ENCODE data around the gene CLIP4. TPM values are rescaled to one million over a fixed set of nuclear protein-coding genes. Genes with fewer than 3 reads are reported as not detected.

CLIP4 gene
- total RNA-seq, 1 donor from 2014 or later = 32.8 TPM

DNA sequence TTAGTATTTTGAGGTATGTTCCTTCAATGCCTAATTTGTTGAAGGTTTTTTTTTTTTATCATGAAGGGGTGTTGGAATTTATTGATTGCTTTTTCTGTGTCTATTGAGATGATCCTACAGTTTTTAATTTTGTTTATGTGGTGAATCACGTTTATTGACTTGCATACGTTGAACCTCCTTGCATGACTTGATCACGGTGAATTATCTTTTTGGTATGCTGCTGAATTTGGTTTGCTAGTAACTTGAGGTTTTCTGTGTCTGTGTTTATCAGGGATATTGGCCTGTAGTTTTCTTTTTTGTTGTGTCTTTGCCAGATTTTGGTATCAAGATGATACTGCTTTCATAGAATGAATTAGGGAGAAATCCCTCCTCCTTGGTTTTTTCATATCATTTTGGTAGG is 23.9 kb downstream of the CLIP4 start:
- DNase-seq (ENCODE audit: low spot score) = no peak

DNA sequence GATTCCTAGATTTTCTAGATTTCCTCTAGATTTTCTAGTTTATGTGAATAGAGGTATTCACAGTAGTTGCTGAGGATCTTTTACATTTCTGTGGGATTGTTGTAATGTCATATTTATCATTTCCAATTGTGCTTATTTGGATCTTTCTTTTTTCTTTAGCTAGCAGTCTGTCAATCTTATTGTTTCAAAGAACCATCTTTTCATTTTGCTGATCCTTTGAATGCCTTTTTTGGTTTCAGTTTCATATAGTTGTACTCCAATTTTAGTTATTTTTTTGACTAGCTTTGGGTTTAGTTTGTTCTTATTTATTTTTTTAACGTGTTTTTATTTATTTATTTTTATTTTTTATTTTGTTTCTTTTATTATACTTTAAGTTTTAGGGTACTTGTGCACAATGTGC is 24.5 kb downstream of the CLIP4 start:
- DNase-seq (ENCODE audit: low spot score) = no peak

DNA sequence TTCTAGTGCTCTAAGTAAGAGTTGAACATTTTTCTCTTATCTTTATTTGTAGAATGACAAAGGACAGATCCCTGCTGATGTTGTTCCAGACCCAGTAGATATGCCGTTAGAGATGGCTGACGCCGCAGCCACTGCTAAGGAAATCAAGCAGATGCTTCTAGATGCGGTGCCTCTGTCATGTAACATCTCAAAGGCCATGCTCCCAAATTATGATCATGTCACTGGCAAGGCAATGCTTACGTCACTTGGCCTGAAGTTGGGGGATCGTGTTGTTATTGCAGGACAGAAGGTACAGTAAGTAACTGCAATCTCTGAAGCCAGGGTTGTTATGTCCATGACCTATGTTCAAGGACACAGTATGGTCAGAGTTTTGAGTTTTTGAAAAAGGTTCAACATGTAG is 28.4 kb downstream of the CLIP4 start:
- DNase-seq (ENCODE audit: low spot score) = no peak

DNA sequence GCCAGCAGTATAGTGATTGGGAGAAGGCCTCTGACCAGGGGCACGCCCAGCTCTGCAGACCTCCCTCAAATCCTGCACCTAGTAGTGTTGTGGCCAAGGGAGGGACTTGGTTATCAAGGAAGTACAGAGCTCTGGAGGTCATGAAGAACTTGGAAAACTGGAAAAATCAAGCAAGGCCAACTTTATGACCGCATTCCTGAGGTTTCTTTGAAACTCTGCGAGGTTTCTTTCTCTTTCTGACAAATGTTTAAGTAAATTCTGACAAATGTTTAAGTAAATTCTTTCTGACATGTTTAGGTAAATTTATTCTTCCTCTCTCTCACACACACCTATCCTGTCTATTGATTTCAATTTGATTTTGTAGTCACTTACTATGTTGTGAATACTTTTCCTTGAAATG is 31.0 kb downstream of the CLIP4 start:
- no peak for DNase-seq (ENCODE audit: low spot score)

DNA sequence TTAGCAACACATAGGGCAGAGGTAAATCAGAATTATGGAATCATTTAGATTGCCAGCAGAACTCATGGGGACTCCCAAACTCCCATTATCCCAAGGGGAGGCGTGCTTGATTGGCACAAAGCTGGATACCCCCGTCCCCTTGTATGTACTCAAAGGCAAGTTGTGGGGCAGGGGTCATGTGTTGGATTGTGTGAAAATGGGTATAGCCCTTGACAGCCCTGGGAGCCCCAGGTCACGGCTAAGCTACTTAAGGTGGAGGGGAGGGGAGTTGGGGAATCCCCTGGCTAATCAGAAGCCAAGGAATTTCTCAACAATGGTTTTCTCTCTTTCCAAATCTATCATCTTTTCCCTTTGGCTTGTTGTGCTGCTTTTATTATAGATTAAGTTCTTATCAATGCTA is 32.7 kb downstream of the CLIP4 start:
- no peak for DNase-seq (ENCODE audit: low spot score)

DNA sequence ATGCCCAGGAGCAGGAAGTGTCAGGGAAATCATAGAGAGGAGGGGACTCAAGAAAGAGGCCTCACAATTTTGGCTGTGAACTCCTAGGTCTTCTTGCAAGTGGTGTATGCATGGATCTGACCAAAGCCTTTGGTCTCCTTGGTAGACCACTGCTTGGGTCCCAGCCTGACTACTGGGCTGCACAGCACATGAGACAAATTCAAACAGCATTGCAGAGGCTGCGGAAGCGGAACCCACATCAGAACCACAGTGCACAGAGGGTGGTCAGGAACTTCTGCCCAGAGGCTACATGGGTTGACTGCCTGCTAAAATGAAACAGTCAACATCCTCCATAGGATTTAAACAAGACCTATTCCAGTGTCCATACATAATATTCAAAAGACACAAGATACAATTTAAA is 39.4 kb downstream of the CLIP4 start:
- no peak for DNase-seq (ENCODE audit: low spot score)

DNA sequence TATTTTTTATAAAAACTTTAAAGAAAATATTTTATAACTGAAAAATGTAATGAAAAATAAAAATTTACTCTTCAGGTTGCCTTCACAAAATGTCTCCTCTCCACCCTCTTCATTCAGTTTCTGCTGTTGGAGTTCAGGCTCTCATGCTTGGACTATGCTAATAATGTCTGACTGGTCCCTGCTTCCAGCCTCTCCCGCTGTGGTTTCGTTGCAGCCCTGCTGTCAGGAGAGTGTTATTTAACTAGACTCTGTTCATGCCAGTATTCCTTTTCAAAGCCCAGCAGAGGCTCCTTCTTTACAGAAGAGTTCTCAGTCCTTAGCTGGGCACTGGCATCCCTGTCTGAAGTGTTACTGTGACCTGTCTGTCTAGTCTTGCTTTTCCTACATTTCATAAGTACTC is 40.4 kb downstream of the CLIP4 start:
- DNase-seq (ENCODE audit: low spot score) = no peak

DNA sequence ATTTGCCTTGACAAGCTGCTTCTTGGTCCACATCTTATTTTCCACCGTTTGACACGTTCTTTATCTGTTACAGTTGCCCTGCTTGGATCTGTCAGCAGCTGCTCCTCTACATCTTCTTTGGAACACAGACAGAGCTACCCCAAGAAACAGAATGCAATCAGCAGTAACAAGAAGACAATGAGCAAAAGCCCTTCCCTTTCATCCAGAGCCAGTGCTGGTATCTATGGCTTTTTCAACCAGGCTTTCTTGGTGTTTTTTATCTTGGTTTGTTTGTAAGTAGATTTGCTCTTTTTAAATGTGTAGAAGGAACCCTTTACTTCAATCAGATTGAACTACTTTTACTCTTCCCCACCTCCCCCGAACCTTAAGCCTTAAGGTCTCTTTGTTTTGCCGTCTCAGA is 41.9 kb downstream of the CLIP4 start:
- no peak for DNase-seq (ENCODE audit: low spot score)

DNA sequence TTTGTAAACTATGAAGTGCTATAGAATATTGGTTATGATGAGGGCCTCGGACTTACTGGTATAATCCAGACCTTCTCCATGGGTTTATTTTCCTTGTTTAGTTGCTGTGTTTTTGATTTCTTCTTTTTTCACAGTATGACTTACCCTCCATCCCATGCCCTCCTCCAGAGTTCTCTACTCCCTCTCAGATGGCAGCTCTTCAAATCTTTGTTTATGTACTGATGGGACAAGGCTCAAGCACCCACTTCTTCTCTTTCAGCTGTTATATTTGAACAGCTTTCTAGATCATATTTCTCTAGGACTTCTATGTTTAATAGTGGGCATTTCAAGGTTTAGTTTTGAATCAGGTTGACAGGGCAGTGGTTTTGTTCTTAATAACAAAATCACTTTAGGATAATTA is 43.9 kb downstream of the CLIP4 start:
- DNase-seq (ENCODE audit: low spot score) = no peak

DNA sequence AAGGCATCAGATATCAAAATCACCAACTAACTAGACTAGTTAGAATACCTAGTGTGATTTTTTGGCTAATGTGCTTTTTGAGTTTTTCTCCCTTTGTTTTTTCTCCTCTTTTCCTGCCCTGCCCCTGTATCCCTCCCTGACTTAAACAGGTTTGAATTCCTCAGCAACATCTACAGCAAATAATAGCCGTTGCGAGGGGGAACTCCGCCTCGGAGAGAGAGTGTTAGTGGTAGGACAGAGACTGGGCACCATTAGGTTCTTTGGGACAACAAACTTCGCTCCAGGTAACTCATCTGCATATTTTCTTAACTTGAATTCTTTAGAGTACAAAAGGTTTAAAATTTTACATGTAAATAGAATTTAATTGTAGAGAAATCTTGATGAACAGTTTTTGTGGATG is 45.0 kb downstream of the CLIP4 start:
- DNase-seq (ENCODE audit: low spot score) = no peak

DNA sequence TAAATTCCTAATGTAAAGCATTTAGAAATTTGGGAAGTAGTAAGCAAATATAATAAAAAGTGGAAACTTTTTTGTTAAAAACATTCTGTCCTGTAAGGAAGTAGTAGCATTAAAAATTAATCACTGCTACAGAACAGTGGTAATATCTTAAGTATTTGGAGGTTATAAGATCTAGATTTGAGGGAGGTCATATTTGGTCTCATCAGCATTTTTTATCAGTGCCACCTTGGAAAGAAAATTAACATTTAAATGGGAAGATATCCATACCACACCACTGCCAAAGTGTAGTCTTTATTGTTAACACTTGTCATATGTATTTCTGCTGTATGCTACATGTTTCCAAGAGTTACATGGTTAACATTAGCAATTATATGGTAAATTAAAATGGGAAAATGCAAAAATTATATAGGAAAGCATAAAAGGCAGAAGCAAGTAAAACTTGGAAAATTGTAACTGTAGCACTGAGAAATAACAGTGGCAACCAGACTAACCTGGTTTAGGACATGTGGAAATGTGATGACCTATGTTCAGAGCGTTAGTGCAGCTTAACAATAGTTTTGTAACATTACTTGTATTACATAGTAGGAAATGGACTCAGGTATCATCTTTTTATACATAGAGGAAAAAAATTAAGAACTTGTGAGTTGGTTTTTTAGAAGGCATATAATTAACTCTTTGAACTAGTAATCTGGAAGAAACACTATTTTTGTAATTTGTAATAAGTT is 47.2 kb downstream of the CLIP4 start:
- DNase-seq (ENCODE audit: low spot score) = no peak

DNA sequence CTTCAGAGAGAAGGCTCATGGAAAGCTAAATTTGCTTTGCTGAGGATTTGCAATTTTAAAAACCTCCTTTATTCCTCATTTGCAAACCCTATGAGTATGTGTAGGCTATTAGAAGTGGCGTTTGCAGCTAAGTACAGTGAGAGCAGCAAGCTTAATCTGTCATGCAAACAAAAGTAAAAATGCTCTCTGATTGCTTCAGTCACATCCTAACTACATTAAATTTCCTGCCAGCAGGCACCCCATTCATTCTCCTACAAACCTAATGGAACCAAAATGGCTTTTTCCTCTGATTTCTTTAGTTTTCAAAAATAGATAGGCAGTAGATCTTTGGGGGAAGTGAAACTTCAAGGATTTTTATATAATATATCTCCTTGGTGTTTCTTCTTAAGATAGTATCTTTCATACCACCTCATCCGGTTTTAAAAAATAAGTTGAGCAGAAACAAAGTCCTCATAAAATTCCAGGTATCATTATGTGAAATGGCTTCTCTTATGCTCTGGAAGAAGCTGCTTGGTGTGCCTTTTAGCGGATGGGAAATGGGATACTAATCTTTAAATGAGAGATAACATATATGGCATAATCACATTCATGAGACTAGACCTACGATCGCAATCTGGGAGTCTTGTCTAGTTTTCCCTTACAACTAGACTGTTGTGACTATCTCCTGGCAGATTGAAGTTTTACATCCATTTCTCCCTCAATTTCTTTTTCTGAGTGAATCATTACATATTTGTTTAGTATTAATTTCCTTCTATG is 49.1 kb downstream of the CLIP4 start:
- no peak for DNase-seq (ENCODE audit: low spot score)

DNA sequence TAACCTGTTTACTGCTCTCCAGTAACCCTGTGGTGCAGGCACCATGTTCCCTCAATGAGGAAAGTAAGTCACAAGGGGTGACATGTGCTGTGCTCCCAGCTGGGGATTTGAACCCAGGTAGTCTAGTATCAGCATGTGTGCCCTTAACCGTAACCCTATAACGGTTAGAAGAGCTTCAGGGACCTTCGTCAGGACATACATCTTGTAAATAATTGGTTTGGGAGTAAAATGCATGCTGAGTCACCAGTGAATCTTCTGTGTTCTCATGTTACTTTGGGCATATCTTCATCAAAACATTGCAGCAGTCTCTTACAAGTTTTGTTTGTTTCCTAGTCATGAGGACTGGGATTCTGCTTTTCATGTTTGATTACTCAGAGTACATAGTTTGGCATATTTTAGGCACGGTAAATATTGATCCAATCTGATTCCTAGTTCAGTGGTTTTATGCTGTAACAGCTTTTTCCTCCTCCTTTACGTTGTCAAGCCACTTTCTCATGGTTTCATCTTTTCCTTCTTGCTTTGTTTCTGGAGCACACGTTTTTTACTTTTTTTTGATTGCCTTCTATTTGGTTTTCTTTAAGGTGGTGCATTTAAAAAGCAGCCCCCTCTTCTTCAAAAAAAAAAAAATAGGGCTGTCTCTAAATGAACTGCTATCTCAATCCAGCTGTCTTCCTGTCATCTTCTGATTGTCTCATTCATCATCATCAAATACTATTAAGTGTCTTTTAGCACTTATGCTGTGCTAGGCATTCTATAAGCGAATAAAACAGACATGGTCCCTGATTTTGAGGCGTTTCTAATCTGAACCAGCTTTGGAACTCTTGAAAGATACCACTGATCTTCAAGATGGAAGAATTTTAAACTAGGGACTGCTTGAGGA is 50.4 kb downstream of the CLIP4 start:
- no peak for DNase-seq (ENCODE audit: low spot score)

DNA sequence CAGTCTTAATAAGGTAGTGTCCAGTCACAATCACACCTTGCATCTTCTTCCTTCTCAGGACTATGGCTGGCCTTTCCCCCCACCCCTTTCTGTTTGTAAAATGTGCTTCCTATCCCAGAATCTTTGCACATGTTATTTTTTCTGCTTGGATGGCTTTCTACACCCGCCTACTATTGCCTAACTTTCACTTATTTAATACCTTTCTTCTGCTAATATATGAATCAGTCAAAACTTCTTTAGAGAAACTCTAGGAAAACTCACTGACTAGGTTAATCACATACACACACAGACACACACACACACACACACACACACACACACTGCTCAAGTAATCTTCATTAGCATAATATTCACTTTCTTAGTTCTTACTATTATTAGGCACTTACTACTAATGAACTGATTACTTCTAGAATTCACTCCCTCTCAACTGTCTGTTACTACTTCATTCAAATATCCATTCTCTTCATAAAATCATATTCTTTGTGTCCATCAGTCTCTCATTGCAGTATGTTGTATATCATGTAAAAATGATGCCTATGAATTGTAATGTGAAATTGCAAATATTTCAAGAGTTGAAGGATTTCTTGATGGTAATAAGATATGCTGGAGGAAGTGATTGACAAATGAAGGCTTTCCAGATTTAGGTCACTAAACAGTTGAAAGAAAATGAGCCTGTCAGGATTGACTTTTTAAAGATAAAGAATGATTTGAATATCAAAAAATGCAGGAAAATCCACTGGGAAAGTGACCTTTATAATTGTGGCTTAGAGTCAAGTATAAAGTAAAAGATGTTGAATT is 51.2 kb downstream of the CLIP4 start:
- no peak for DNase-seq (ENCODE audit: low spot score)

DNA sequence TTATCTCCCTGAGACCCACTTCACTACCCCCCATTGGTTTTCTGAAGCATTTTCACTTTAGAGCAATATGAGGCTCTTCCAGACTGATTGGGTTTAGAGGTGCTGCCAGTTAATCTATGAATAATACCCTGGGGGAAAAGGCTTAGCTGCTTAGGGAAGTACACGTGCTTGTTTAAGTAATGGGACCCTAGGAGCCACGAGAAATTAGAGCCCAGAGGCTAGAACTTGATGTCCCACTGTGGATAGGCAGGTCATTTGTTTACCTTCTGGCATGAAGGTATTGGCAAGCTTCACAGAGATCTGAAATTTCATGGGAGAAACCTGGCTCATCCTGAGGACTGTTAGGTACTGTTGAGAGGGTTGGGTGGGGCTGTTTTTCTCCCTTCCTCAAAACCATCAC is 59.7 kb downstream of the CLIP4 start:
- no peak for DNase-seq (ENCODE audit: low spot score)

DNA sequence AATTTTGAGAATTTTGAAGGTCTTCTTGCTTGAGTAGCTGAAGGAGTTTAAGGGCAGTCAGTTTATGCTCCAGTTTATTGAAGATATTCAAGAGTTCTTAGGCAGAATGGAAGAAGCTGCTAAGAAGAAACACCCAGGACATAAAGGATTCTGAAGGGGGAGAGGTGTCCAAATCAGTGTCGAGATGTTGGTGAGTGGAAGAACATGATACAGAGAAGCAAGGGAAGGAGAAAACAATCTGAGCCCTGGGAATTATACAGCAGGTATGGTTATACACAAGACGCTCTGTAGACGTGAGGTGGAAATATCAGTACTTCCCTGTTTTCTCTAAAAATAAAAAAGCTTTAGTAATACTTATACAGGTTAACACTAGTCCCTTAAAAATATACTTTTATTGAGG is 60.1 kb downstream of the CLIP4 start:
- DNase-seq (ENCODE audit: low spot score) = no peak

DNA sequence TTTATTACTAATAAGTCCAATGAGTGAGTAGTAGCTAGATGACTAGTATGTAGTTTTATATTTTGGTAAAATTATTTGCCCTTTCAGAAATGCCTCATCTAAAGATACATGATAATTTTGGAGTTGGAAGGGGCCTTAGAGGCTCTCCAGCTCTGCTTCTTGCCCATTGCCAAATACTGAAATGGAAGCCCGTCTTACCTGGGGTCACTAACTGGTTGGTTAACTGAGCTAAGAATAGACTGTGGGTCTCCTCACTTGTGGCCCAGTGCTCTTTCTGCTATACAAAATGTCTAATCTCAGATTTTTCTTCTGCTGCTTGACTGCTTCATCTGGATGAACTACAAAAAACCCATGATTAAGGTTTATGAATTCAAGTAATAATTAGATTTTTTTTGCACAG is 67.1 kb downstream of the CLIP4 start:
- no peak for DNase-seq (ENCODE audit: low spot score)

DNA sequence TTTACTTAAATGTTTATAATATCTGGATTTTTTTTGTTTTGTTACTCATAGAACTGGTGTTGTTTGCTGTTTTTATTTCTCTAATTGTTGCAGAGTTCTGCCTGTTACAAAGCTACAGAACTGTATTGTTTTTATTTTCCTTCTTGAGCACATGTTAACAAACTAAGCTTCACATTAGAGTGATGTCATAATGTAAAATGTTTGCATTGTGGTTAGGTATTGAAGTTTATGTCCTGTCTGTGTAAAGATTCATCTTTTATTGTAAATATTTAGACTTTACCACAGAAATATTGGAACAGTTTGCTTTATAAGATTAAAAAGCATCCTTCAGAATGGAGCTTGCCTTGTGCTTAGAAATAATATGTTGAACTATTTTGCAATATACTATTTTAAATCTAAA is 67.7 kb downstream of the CLIP4 start:
- DNase-seq (ENCODE audit: low spot score) = no peak

DNA sequence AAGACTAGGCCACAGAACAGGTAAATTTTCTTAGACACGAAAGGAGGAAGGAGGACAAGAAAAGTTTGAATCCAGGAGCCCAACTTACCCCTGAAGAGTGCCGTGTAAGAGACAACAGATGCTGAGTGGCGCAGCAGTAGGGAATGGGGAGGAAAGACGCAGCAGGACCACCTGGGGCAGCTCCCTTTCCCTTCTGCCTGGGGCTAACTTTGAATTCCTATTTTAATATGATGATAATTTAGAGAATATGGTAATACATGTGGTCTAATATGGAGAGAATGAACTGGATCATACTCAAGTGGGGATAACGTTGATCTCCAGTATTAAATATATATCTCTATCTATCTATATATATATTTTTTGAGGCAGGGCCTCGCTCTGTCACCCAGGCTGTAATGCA is 69.3 kb downstream of the CLIP4 start:
- DNase-seq (ENCODE audit: low spot score) = no peak

DNA sequence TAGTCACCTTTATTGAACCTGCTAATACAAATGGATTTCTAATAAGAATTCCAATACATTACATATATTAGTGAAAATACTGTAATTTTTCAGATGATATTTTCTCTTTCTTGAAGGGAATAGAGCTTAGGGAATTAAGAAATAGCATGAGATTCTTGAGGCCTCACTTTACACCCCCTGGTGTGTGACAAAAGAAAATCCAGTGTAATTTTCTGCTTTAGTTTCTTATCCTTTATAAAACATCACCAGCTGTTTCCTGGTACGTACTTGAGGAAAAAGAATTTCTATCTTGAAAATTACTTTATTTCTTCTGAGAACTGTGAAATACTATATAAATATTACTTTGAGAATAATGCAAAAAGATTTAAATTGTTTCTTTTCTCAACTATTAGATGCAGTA is 71.6 kb downstream of the CLIP4 start:
- no peak for DNase-seq (ENCODE audit: low spot score)

DNA sequence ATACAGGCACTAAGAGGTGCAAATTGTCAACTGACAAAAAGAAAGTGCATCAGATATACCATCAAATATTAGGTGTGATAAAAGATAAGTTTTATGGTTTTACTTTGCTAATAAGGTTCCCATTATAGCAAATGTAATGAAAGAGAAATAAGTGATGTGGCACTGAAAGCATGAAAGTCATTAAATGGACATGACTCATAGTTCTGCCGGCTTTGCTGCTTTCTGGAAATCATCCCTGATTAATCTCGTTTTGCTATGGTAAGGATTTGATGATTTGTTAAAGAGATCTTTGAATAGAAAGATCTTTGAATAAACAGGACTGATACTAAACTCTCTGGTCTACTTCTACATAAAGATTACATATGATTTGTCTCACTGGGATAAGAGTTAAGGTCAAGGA is 72.7 kb downstream of the CLIP4 start:
- no peak for DNase-seq (ENCODE audit: low spot score)

DNA sequence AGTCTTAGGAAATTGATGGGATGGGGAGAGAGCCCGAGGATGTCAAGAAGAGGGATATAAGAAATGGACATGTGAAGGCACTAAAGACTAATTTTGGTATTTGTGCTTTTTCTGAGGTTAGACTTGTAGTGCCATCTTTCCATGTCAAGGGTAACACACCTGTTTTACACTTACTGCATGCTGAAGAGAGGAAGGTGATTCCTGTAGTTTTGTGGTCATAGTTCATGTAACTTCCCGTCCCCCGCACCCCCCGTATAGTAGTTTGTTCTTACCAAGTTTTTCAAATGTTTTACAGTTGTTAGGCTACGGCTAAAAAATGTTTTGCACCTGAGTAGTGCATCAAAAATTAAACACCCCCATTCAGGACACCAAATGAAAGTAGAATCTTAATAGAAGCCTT is 73.8 kb downstream of the CLIP4 start:
- no peak for DNase-seq (ENCODE audit: low spot score)

Data from ureter (tissue), 1 donor.